Natural killer cell (primary cell): ENCODE results near the gene KCNK10. TPM values are rescaled to one million over a fixed set of nuclear protein-coding genes. Genes with fewer than 3 reads are reported as not detected.

Experiments used
- ATAC-seq, 3 donors: fragments of 150-1000 bp in 2 of 3; fragments of 200-7000 bp in 1 of 3; cut with Tn5 transposase; 1 replicate in 1 of 3; 2 replicates in 2 of 3; pipeline ENCODE4 v1.10.0; 2021; ENCODE audit warnings: mild to moderate bottlenecking in 2 of 3, moderate library complexity in 2 of 3
- DNase-seq, 2 donors: peaks; one replicate each; pipeline versions ENCODE4 v3.0.0 to v3.0.0-alpha.2; 2013 to 2021; ENCODE audit warnings: mixed read lengths in 1 of 2
- H3K27ac ChIP-seq: one replicate; pipeline ENCODE4 v1.5.1; 2013; ENCODE audit warnings: mild to moderate bottlenecking, low read length
- H3K27me3 ChIP-seq: one replicate; pipeline ENCODE4 v1.6.1; 2013; ENCODE audit warnings: low read length; ENCODE audit not compliant: control insufficient read depth, insufficient read depth
- H3K36me3 ChIP-seq: one replicate; pipeline ENCODE4 v1.6.1; 2013; ENCODE audit warnings: low read length; ENCODE audit not compliant: control insufficient read depth, insufficient read depth
- H3K4me1 ChIP-seq: one replicate; pipeline ENCODE4 v1.6.1; 2013; ENCODE audit warnings: low read length; ENCODE audit not compliant: control insufficient read depth, insufficient read depth
- H3K4me3 ChIP-seq: one replicate; pipeline ENCODE4 v1.5.1; 2013; ENCODE audit warnings: low read length
- H3K9me3 ChIP-seq: one replicate; pipeline ENCODE4 v1.6.1; 2013; ENCODE audit warnings: low read length; ENCODE audit not compliant: control insufficient read depth, insufficient read depth
- H3K27ac Mint-ChIP-seq, 2 donors: one replicate each; pipeline ENCODE4 v1.8.0; 2022; ENCODE audit warnings: mild to moderate bottlenecking in 2 of 2, mixed read lengths in 2 of 2, moderate library complexity in 1 of 2
- H3K27me3 Mint-ChIP-seq, 2 donors: one replicate each; pipeline ENCODE4 v1.8.0; 2022; ENCODE audit warnings: low read depth in 2 of 2, mixed read lengths in 2 of 2
- H3K36me3 Mint-ChIP-seq: one replicate; pipeline ENCODE4 v1.8.0; 2022; ENCODE audit warnings: mixed read lengths
- H3K4me1 Mint-ChIP-seq, 2 donors: one replicate each; pipeline ENCODE4 v1.8.0; 2022; ENCODE audit warnings: mixed read lengths in 2 of 2
- H3K4me3 Mint-ChIP-seq: one replicate; pipeline ENCODE4 v1.8.0; 2022; ENCODE audit warnings: mild to moderate bottlenecking, moderate library complexity, mixed read lengths
- H3K9me3 Mint-ChIP-seq, 2 donors: one replicate each; pipeline ENCODE4 v1.8.0; 2022; ENCODE audit warnings: mixed read lengths in 2 of 2
- CTCF ChIP-seq: fragments of 200-600 bp; IDR thresholded peaks from one replicate; pipeline ENCODE4 v1.8.0; 2022; ENCODE audit warnings: antibody characterized with exemption
- WGBS: methylation state at CpG from one replicate; pipeline ENCODE4 v1.1.7; 2013; ENCODE audit warnings: missing lambda C conversion rate; ENCODE audit not compliant: insufficient coverage; 5-methylcytosine and 5-hydroxymethylcytosine counted together
- intact Hi-C: fragments of 100-400 bp; cut with micrococcal nuclease; formaldehyde crosslinking; loops from one replicate; pipeline ENCODE4 v1.14.2; 2022
- total RNA-seq, 4 donors: library from RNA; stranded (reverse); fragments of 120-200 nt in 1 of 4; gene quantifications; one replicate each; pipeline versions ENCODE4 v1.2.3 to v1.2.4, GENCODE V29; 2013 to 2022

KCNK10 gene
- total RNA-seq, 3 donors from 2014 or later (not counting 1 experiment from before 2014, with no cell fraction given): not detected

- H3K36me3 ChIP-seq: no peaks in the 10 kb centered on the region
- H3K9me3 ChIP-seq: no peaks in the 10 kb centered on the region
- no peaks in the 10 kb centered on the region for H3K27me3 ChIP-seq
- ATAC-seq (no peak), DNase-seq (no peak)
- peaks cover 0 to 7% of the 10 kb centered on the region in 2 donors for H3K27me3 Mint-ChIP-seq
- H3K9me3 Mint-ChIP-seq: no peaks in the 10 kb centered on the region
- H3K27ac Mint-ChIP-seq: no peak overlapping the region
- WGBS: 90% methylated on average over 8 of the region's 8 CpGs
- H3K4me1 Mint-ChIP-seq: peaks cover 15 to 22% of the 10 kb centered on the region in 2 donors
- intact Hi-C loops: no loop called here
- no peaks in the 10 kb centered on the region for H3K4me1 ChIP-seq
- no peak overlapping the region for H3K4me3 Mint-ChIP-seq
- no peaks in the 10 kb centered on the region for H3K36me3 Mint-ChIP-seq
- no peak overlapping the region for H3K27ac ChIP-seq
- no peak for TF ChIP-seq CTCF
- no peak overlapping the region for H3K4me3 ChIP-seq
Observed at GRCh38 chr14:88184956-88185355, 138.1 kb downstream of the KCNK10 start.

GRCh38 chr14:88181072-88181471 is 142.0 kb downstream of the KCNK10 start:
- H3K36me3 ChIP-seq: no peaks in the 10 kb centered on the region
- no peak for TF ChIP-seq CTCF
- Mint-ChIP-seq H3K9me3 (no peaks in the 10 kb centered on the region), H3K4me1 (peaks cover 6 to 13% of the 10 kb centered on the region in 2 donors), H3K36me3 (no peaks in the 10 kb centered on the region), H3K4me3 (no peak overlapping the region), H3K27me3 (peaks cover 0 to 3% of the 10 kb centered on the region in 2 donors), H3K27ac (peak overlapping the region in 1 of 2 donors; percentile 74)
- H3K27ac ChIP-seq: no peak overlapping the region
- H3K27me3 ChIP-seq: no peaks in the 10 kb centered on the region
- intact Hi-C loops: no loop called here
- H3K9me3 ChIP-seq: no peaks in the 10 kb centered on the region
- peak in 2 of 3 donors; percentile 36 to 47 for ATAC-seq
- H3K4me1 ChIP-seq: no peaks in the 10 kb centered on the region
- 56% methylated on average over 4 of the region's 5 CpGs for WGBS
- H3K4me3 ChIP-seq: no peak overlapping the region
- no peak for DNase-seq

- no peaks in the 10 kb centered on the region for H3K9me3 Mint-ChIP-seq
- 76% methylated on average over 6 of the region's 6 CpGs for WGBS
- H3K36me3 Mint-ChIP-seq: no peaks in the 10 kb centered on the region
- no peak for TF ChIP-seq CTCF
- DNase-seq: no peak
- intact Hi-C loops: no loop called here
- no peaks in the 10 kb centered on the region for H3K36me3 ChIP-seq
- H3K4me3 ChIP-seq: no peak overlapping the region
- no peaks in the 10 kb centered on the region for H3K27me3 ChIP-seq
- H3K27ac Mint-ChIP-seq: no peak overlapping the region
- no peak overlapping the region for H3K4me3 Mint-ChIP-seq
- H3K27me3 Mint-ChIP-seq: peaks cover 0 to 3% of the 10 kb centered on the region in 2 donors
- H3K27ac ChIP-seq: no peak overlapping the region
- no peak for ATAC-seq
- no peaks in the 10 kb centered on the region for H3K9me3 ChIP-seq
- no peaks in the 10 kb centered on the region for H3K4me1 ChIP-seq
- peaks cover 6 to 11% of the 10 kb centered on the region in 2 donors for H3K4me1 Mint-ChIP-seq
Observed at GRCh38 chr14:88179716-88180115, 143.4 kb downstream of the KCNK10 start.

GRCh38 chr14:88170333-88170732 is 152.7 kb downstream of the KCNK10 start:
- Histone ChIP-seq H3K4me3 (no peak overlapping the region), H3K9me3 (no peaks in the 10 kb centered on the region), H3K36me3 (no peaks in the 10 kb centered on the region), H3K27me3 (peaks cover 7% of the 10 kb centered on the region), H3K27ac (no peak overlapping the region), H3K4me1 (peaks cover 9% of the 10 kb centered on the region)
- Mint-ChIP-seq H3K36me3 (peaks cover 12% of the 10 kb centered on the region), H3K27ac (no peak overlapping the region), H3K27me3 (peaks cover 13 to 40% of the 10 kb centered on the region in 2 donors), H3K9me3 (peaks cover 0 to 2% of the 10 kb centered on the region in 2 donors), H3K4me1 (peaks cover 12 to 17% of the 10 kb centered on the region in 2 donors), H3K4me3 (no peak overlapping the region)
- TF ChIP-seq CTCF: no peak
- intact Hi-C loops: no loop called here
- DNase-seq (no peak), ATAC-seq (no peak)
